Uterus (tissue), 2 donors: ENCODE measurements around the gene SCUBE1.

Experiments
- POLR2A ChIP-seq, 2 donors: fragments of 450-650 bp; IDR thresholded peaks; one replicate each; pipeline ENCODE4 v1.6.1; 2016; ENCODE audit warnings: antibody characterized with exemption in 2 of 2, mild to moderate bottlenecking in 1 of 2, moderate library complexity in 1 of 2
- TF ChIP-seq, protein P1 (sequence below), 4 experiments: fragments of 200-600 bp in 2 of 4; fragments of 450-650 bp in 2 of 4; sonication (generic) in 2 of 4; IDR thresholded peaks; one replicate each; pipeline ENCODE4 v1.5.1; 2016 to 2019; ENCODE audit warnings: antibody characterized with exemption in 4 of 4, mild to moderate bottlenecking in 2 of 4, moderate library complexity in 1 of 4

DNA sequence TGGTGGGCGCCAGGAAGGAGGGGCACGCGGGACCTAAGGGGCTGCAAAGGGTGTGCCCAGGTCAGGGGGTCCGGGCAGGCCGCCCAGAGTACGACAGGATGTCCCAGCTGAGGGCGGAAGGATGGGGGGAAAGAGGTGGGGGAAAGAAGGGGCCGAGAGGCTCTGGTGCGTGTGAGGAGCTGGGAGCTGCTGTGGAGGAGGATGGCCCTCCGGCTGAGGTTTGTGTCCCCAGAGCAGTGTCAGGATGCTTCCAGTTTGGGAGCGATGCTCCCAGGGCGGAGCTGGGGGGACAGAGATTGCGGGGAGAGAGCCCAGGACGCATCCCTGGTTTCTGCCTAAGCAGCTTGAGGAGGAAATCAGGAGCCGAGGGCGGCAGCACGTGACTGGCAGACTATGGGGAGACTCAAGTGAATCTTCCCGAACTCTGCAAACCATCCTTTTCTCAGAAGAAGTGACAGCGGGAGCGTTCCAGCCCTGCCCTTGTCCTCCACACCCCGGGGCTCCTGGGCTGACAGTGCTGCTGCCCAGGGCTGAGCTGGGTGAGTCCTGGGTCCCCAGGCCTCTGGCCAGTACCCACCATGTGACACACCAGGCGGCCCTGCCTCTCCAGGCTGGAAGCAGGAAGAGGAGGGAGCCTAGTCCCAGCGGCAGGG lies 136.5 kb downstream of the SCUBE1 start:
- TF ChIP-seq, protein P1, sequence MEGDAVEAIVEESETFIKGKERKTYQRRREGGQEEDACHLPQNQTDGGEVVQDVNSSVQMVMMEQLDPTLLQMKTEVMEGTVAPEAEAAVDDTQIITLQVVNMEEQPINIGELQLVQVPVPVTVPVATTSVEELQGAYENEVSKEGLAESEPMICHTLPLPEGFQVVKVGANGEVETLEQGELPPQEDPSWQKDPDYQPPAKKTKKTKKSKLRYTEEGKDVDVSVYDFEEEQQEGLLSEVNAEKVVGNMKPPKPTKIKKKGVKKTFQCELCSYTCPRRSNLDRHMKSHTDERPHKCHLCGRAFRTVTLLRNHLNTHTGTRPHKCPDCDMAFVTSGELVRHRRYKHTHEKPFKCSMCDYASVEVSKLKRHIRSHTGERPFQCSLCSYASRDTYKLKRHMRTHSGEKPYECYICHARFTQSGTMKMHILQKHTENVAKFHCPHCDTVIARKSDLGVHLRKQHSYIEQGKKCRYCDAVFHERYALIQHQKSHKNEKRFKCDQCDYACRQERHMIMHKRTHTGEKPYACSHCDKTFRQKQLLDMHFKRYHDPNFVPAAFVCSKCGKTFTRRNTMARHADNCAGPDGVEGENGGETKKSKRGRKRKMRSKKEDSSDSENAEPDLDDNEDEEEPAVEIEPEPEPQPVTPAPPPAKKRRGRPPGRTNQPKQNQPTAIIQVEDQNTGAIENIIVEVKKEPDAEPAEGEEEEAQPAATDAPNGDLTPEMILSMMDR (IDR thresholded peaks at IDR 0.05): no peak
- TF ChIP-seq POLR2A (IDR thresholded peaks at IDR 0.05): no peak
